Gastrocnemius medialis (tissue), 4 donors: ENCODE results near the gene RPRD1A. TPM values are rescaled to one million over a fixed set of nuclear protein-coding genes. Genes with fewer than 3 reads are reported as not detected.
"Not testable (repeated sequence)": the region's sequence is repeated elsewhere in the genome, so short reads cannot be mapped to it uniquely, and the experiment has no call there.

ENCODE experiments used
- ATAC-seq, 2 donors: fragments of 150-250 bp; one replicate each; pipeline ENCODE4 v1.9.1; 2016
- DNase-seq, 2 donors: peaks; one replicate each; pipeline ENCODE4 v3.0.0-alpha.2; 2019
- H3K27ac ChIP-seq, 4 donors: fragments of 200-600 bp; sonication (generic); 1 replicate in 1 of 4; 2 replicates in 3 of 4; pipeline ENCODE4 v1.5.1; 2016 to 2018; ENCODE audit warnings: mild to moderate bottlenecking in 2 of 4, moderate library complexity in 1 of 4
- H3K27me3 ChIP-seq, 3 donors: fragments of 200-600 bp; sonication (generic) in 2 of 3; 1 replicate in 1 of 3; 2 replicates in 2 of 3; pipeline versions ENCODE4 v1.5.1 to v1.6.0; 2016 to 2019; ENCODE audit warnings: mild to moderate bottlenecking in 1 of 3, moderate library complexity in 1 of 3
- H3K36me3 ChIP-seq, 2 donors: fragments of 200-600 bp; sonication (generic) in 1 of 2; one replicate each; pipeline ENCODE4 v1.5.1; 2017 to 2018
- H3K4me1 ChIP-seq, 2 donors: fragments of 200-600 bp; sonication (generic) in 1 of 2; one replicate each; pipeline ENCODE4 v1.5.1; 2016 to 2017; ENCODE audit warnings: mild to moderate bottlenecking in 2 of 2
- H3K4me3 ChIP-seq, 4 donors: fragments of 200-600 bp; sonication (generic) in 3 of 4; 1 replicate in 1 of 4; 2 replicates in 3 of 4; pipeline ENCODE4 v1.5.1; 2016 to 2019; ENCODE audit warnings: mild to moderate bottlenecking in 2 of 4
- H3K9me3 ChIP-seq, 3 donors: fragments of 200-600 bp; sonication (generic) in 2 of 3; 1 replicate in 1 of 3; 2 replicates in 2 of 3; pipeline ENCODE4 v1.5.1; 2016 to 2019
- CTCF ChIP-seq, 5 experiments: fragments of 450-650 bp in 3 of 5; fragments of 200-600 bp in 2 of 5; sonication (generic) in 2 of 5; IDR thresholded peaks in 4 of 5; conservative IDR thresholded peaks in 1 of 5; 1 replicate in 4 of 5; 2 replicates in 1 of 5; pipeline ENCODE4 v1.5.1; 2016 to 2019; ENCODE audit warnings: antibody characterized with exemption in 5 of 5, mild to moderate bottlenecking in 3 of 5, moderate library complexity in 3 of 5
- POLR2A ChIP-seq, 2 donors: fragments of 450-650 bp; IDR thresholded peaks; one replicate each; pipeline ENCODE4 v1.6.1; 2017; ENCODE audit warnings: antibody characterized with exemption in 2 of 2, mild to moderate bottlenecking in 2 of 2, moderate library complexity in 2 of 2
- in situ Hi-C, 4 donors: fragments of 200-750 bp; cut with MboI; loops; one replicate each; pipeline versions ENCODE4 v1.15.0 to v1.8.0; 2017; ENCODE audit warnings: low sequenced_read_pairs in 4 of 4
- intact Hi-C: fragments of 100-400 bp; cut with DNase I; formaldehyde crosslinking; loops from one replicate; pipeline ENCODE4 v1.15.1; 2023; ENCODE audit warnings: low total_unique reads
- total RNA-seq, 4 donors: library from RNA; depleted of rRNA; stranded (reverse); fragments of >200 nt; gene quantifications; one replicate each; pipeline versions ENCODE4 v1.1.0 to v1.2.3, GENCODE V29; 2016

The RPRD1A gene
- total RNA-seq, 4 donors from 2014 or later, result 59.6 to 63.8 (median 61.8) TPM

DNA sequence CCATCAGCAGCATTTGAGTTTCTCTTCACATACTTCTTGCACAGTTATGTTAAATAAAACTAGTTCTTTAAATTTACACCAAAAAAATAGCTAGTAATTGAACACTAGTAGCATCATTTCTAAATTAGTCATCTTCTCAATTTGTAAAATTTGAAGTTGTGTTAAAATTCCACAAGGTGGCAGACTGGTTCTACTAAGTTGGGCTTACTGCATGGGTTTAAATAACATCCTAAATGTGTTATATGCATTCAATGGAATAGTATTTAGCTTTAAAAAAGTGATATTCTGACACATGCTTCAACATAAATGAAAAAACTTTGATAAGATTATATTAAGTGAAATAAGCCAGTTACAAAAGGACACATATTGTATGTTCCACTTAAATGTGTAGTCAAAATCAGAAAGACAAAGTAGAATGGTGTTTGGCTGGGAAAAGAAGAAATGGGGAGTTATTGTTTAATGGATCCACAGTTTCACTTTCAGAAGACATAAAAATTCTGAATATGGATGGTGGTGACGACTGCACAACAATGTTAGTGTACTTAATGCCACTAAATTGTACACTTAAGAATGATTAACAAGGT is 28.7 kb upstream of the RPRD1A start:
- no peak for TF ChIP-seq POLR2A (IDR thresholded peaks at IDR 0.05)
- TF ChIP-seq CTCF (IDR thresholded peaks at IDR 0.05 in 4 of 5, conservative IDR thresholded peaks at IDR 0.05 in 1 of 5), result peak in 4 of 5 experiments; percentile 29 to 46 (median 30)
- ATAC-seq, result no peak
- intact Hi-C loops (loop anchor here (1.0 kb wide), 1 partner anchor 188 kb away; no protein-coding TSS in a partner anchor), in situ Hi-C loops (loop anchor here in 3 of 4 donors (5.0 to 10.0 kb wide), 2 partner anchors 186 to 189 kb away; no protein-coding TSS in a partner anchor)
- H3K36me3 ChIP-seq, result no peaks in the 10 kb centered on the region
- H3K4me3 ChIP-seq, result no peak overlapping the region
- no peak for DNase-seq
- peaks cover 0 to 6% of the 10 kb centered on the region in 2 donors for H3K4me1 ChIP-seq
- no peaks in the 10 kb centered on the region for H3K27me3 ChIP-seq
- no peak overlapping the region for H3K27ac ChIP-seq
- no peaks in the 10 kb centered on the region for H3K9me3 ChIP-seq

DNA sequence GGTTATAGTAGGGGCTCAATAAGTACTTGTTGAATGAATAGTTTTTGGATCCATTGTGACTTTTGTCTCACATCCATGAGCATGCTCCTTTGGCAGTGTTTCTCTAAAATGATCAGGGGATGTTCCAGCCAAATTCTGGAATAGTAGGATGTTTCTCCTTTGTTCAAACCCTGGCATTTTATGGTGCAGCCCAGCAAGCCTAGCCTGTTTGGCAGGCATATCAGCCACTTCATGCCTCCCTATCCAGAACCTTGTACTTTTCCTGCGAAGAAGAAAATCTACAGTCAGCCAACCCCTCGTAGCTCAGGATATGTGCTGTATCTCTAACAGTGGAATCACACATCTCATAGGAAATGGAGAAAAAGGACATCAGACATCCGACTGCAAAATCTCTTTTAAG is 27.1 kb upstream of the RPRD1A start:
- DNase-seq (no peak), ATAC-seq (no peak)
- Histone ChIP-seq H3K36me3 (no peaks in the 10 kb centered on the region), H3K9me3 (no peaks in the 10 kb centered on the region), H3K27me3 (no peaks in the 10 kb centered on the region), H3K4me3 (no peak overlapping the region), H3K27ac (no peak overlapping the region), H3K4me1 (peaks cover 0 to 6% of the 10 kb centered on the region in 2 donors)
- in situ Hi-C loops, result loop anchor here in 3 of 4 donors (5.0 to 10.0 kb wide), 2 partner anchors 188 to 190 kb away; no protein-coding TSS in a partner anchor
- no peak for TF ChIP-seq POLR2A (IDR thresholded peaks at IDR 0.05)
- TF ChIP-seq CTCF (IDR thresholded peaks at IDR 0.05 in 4 of 5, conservative IDR thresholded peaks at IDR 0.05 in 1 of 5), result no peak
- intact Hi-C loops, result no loop called here

DNA sequence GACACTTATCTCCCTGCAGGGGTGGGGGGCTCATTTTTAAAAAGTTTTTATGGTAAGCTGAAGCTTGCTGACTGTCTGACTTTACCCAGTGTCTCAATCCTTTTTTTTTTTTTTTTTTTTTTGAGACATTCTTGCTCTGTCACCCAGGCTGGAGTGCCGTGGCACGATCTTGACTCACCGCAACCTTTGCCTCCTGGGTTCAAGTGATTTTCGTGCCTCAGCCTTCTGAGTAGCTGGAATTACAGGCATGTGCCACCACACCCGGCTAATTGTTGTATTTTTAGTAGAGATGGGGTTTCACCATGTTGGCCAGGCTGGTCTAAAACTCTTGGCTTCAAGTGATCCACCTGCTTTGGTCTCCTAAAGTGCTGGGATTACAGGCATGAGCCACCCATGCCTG is 24.8 kb upstream of the RPRD1A start:
- DNase-seq, intact Hi-C loops, H3K36me3 ChIP-seq, H3K9me3 ChIP-seq, H3K27ac ChIP-seq, ATAC-seq, H3K4me1 ChIP-seq, H3K27me3 ChIP-seq, H3K4me3 ChIP-seq: not testable (repeated sequence)
- in situ Hi-C loops, result loop anchor here in 3 of 4 donors (5.0 to 10.0 kb wide), 2 partner anchors 190 to 193 kb away; no protein-coding TSS in a partner anchor

DNA sequence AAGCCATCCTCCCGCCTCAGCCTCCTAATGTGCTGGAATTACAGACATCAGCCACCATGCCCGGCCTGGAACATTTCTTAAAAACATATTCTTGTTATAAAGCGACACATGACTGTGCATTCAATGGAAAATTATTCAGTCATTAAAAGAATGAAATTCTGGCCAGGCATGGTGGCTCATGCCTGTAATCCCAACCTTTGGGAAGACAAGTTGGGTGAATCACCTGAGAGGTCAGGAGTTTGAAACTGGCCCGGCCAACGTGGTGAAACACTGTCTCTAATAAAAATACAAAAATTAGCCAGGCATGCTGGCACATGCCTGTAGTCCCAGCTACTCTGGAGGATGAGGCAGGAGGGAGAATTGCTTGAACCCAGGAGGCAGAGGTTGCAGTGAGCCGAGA is 21.6 kb upstream of the RPRD1A start:
- Histone ChIP-seq H3K4me3 (no peak overlapping the region), H3K9me3 (no peaks in the 10 kb centered on the region), H3K4me1 (peaks cover 0 to 6% of the 10 kb centered on the region in 2 donors), H3K27me3 (no peaks in the 10 kb centered on the region), H3K36me3 (no peaks in the 10 kb centered on the region), H3K27ac (no peak overlapping the region)
- no peak for ATAC-seq
- TF ChIP-seq CTCF (IDR thresholded peaks at IDR 0.05 in 4 of 5, conservative IDR thresholded peaks at IDR 0.05 in 1 of 5), result no peak
- no peak for TF ChIP-seq POLR2A (IDR thresholded peaks at IDR 0.05)
- no peak for DNase-seq
- in situ Hi-C loops (no loop called here), intact Hi-C loops (no loop called here)

- no peak overlapping the region for H3K27ac ChIP-seq
- in situ Hi-C loops, result no loop called here
- intact Hi-C loops, result no loop called here
- TF ChIP-seq CTCF (IDR thresholded peaks at IDR 0.05 in 4 of 5, conservative IDR thresholded peaks at IDR 0.05 in 1 of 5), result no peak
- H3K9me3 ChIP-seq, result no peaks in the 10 kb centered on the region
- no peak overlapping the region for H3K4me3 ChIP-seq
- DNase-seq, result no peak
- H3K4me1 ChIP-seq, result peaks cover 0 to 6% of the 10 kb centered on the region in 2 donors
- no peaks in the 10 kb centered on the region for H3K36me3 ChIP-seq
- no peak for ATAC-seq
- H3K27me3 ChIP-seq, result no peaks in the 10 kb centered on the region
These were observed 20.9 kb upstream of the RPRD1A start for GRCh38 chr18:36088256-36088655.
